ENCODE measurements around the gene RNASE11.

The RNASE11 gene

GRCh38 chr14:20557212-20557542, 30.6 kb downstream of the RNASE11 start:
- Histone ChIP-seq H3K36me3 (ENCODE audit: control insufficient read depth, insufficient read depth, low read length) (no peaks in the 10 kb centered on the region), H3K4me3 (ENCODE audit: low read depth, low read length) (no peak overlapping the region), H3K27ac (ENCODE audit: low read depth, low read length) (no peak overlapping the region), H3K4me1 (ENCODE audit: control insufficient read depth, insufficient read depth, low read length) (peaks cover 52% of the 10 kb centered on the region), H3K9me3 (ENCODE audit: control insufficient read depth, insufficient read depth, low read length) (no peaks in the 10 kb centered on the region), H3K27me3 (ENCODE audit: control insufficient read depth, insufficient read depth, low read length) (no peaks in the 10 kb centered on the region), H3K9ac (ENCODE audit: low read depth, low read length) (no peak overlapping the region)

- no peak overlapping the region for H3K27ac ChIP-seq (ENCODE audit: low read depth, low read length)
- H3K9ac ChIP-seq (ENCODE audit: low read depth, low read length), result no peak overlapping the region
- H3K4me1 ChIP-seq (ENCODE audit: control insufficient read depth, insufficient read depth, low read length), result peaks cover 52% of the 10 kb centered on the region
- no peaks in the 10 kb centered on the region for H3K36me3 ChIP-seq (ENCODE audit: control insufficient read depth, insufficient read depth, low read length)
- H3K4me3 ChIP-seq (ENCODE audit: low read depth, low read length), result no peak overlapping the region
- H3K9me3 ChIP-seq (ENCODE audit: control insufficient read depth, insufficient read depth, low read length), result no peaks in the 10 kb centered on the region
- H3K27me3 ChIP-seq (ENCODE audit: control insufficient read depth, insufficient read depth, low read length), result no peaks in the 10 kb centered on the region
Measured at GRCh38 chr14:20556500-20557211, 31.1 kb downstream of the RNASE11 start.

- Histone ChIP-seq H3K4me3 (ENCODE audit: low read depth, low read length) (no peak overlapping the region), H3K27ac (ENCODE audit: low read depth, low read length) (no peak overlapping the region), H3K4me1 (ENCODE audit: control insufficient read depth, insufficient read depth, low read length) (peaks cover 50% of the 10 kb centered on the region), H3K36me3 (ENCODE audit: control insufficient read depth, insufficient read depth, low read length) (no peaks in the 10 kb centered on the region), H3K27me3 (ENCODE audit: control insufficient read depth, insufficient read depth, low read length) (no peaks in the 10 kb centered on the region), H3K9ac (ENCODE audit: low read depth, low read length) (no peak overlapping the region), H3K9me3 (ENCODE audit: control insufficient read depth, insufficient read depth, low read length) (no peaks in the 10 kb centered on the region)
Measured at GRCh38 chr14:20555845-20556244, 32.0 kb downstream of the RNASE11 start.

GRCh38 chr14:20553024-20553423, 34.8 kb downstream of the RNASE11 start:
- H3K27ac ChIP-seq (ENCODE audit: low read depth, low read length), result no peak overlapping the region
- no peaks in the 10 kb centered on the region for H3K9me3 ChIP-seq (ENCODE audit: control insufficient read depth, insufficient read depth, low read length)
- no peaks in the 10 kb centered on the region for H3K36me3 ChIP-seq (ENCODE audit: control insufficient read depth, insufficient read depth, low read length)
- H3K9ac ChIP-seq (ENCODE audit: low read depth, low read length), result no peak overlapping the region
- H3K4me1 ChIP-seq (ENCODE audit: control insufficient read depth, insufficient read depth, low read length), result peaks cover 22% of the 10 kb centered on the region
- H3K4me3 ChIP-seq (ENCODE audit: low read depth, low read length), result no peak overlapping the region
- no peaks in the 10 kb centered on the region for H3K27me3 ChIP-seq (ENCODE audit: control insufficient read depth, insufficient read depth, low read length)

- Histone ChIP-seq H3K9me3 (ENCODE audit: control insufficient read depth, insufficient read depth, low read length) (no peaks in the 10 kb centered on the region), H3K27me3 (ENCODE audit: control insufficient read depth, insufficient read depth, low read length) (no peaks in the 10 kb centered on the region), H3K4me3 (ENCODE audit: low read depth, low read length) (no peak overlapping the region)
Measured at GRCh38 chr14:20551606-20552005, 36.2 kb downstream of the RNASE11 start.

GRCh38 chr14:20550926-20551325, 36.9 kb downstream of the RNASE11 start:
- Histone ChIP-seq H3K27me3 (ENCODE audit: control insufficient read depth, insufficient read depth, low read length) (no peaks in the 10 kb centered on the region), H3K27ac (ENCODE audit: low read depth, low read length) (no peak overlapping the region), H3K9me3 (ENCODE audit: control insufficient read depth, insufficient read depth, low read length) (no peaks in the 10 kb centered on the region)

More at GRCh38 chr14:20551606-20552005, 36.2 kb downstream of the RNASE11 start:
- H3K36me3 ChIP-seq (ENCODE audit: control insufficient read depth, insufficient read depth, low read length), result no peaks in the 10 kb centered on the region
- no peak overlapping the region for H3K27ac ChIP-seq (ENCODE audit: low read depth, low read length)
- no peak overlapping the region for H3K9ac ChIP-seq (ENCODE audit: low read depth, low read length)
- peaks cover 9% of the 10 kb centered on the region; the same call in 1 of the 2 replicates for H3K4me1 ChIP-seq (ENCODE audit: control insufficient read depth, insufficient read depth, low read length)

GRCh38 chr14:20548414-20549158, 39.2 kb downstream of the RNASE11 start:
- H3K27ac ChIP-seq (ENCODE audit: low read depth, low read length), result no peak overlapping the region
- H3K9me3 ChIP-seq (ENCODE audit: control insufficient read depth, insufficient read depth, low read length), result no peaks in the 10 kb centered on the region
- no peaks in the 10 kb centered on the region for H3K36me3 ChIP-seq (ENCODE audit: control insufficient read depth, insufficient read depth, low read length)
- H3K4me3 ChIP-seq (ENCODE audit: low read depth, low read length), result no peak overlapping the region
- H3K27me3 ChIP-seq (ENCODE audit: control insufficient read depth, insufficient read depth, low read length), result no peaks in the 10 kb centered on the region
- no peaks in the 10 kb centered on the region for H3K4me1 ChIP-seq (ENCODE audit: control insufficient read depth, insufficient read depth, low read length)
- no peak overlapping the region for H3K9ac ChIP-seq (ENCODE audit: low read depth, low read length)

More at GRCh38 chr14:20550926-20551325, 36.9 kb downstream of the RNASE11 start:
- Histone ChIP-seq H3K4me1 (ENCODE audit: control insufficient read depth, insufficient read depth, low read length) (peaks cover 2% of the 10 kb centered on the region; the same call in 1 of the 2 replicates), H3K4me3 (ENCODE audit: low read depth, low read length) (no peak overlapping the region), H3K36me3 (ENCODE audit: control insufficient read depth, insufficient read depth, low read length) (no peaks in the 10 kb centered on the region), H3K9ac (ENCODE audit: low read depth, low read length) (no peak overlapping the region)

GRCh38 chr14:20546877-20547276, 40.9 kb downstream of the RNASE11 start:
- H3K4me1 ChIP-seq (ENCODE audit: control insufficient read depth, insufficient read depth, low read length), result no peaks in the 10 kb centered on the region
- H3K36me3 ChIP-seq (ENCODE audit: control insufficient read depth, insufficient read depth, low read length), result no peaks in the 10 kb centered on the region
- no peak overlapping the region for H3K27ac ChIP-seq (ENCODE audit: low read depth, low read length)
- H3K4me3 ChIP-seq (ENCODE audit: low read depth, low read length), result no peak overlapping the region
- H3K9ac ChIP-seq (ENCODE audit: low read depth, low read length), result no peak overlapping the region
- H3K9me3 ChIP-seq (ENCODE audit: control insufficient read depth, insufficient read depth, low read length), result no peaks in the 10 kb centered on the region
- no peaks in the 10 kb centered on the region for H3K27me3 ChIP-seq (ENCODE audit: control insufficient read depth, insufficient read depth, low read length)

- Histone ChIP-seq H3K4me3 (ENCODE audit: low read depth, low read length) (no peak overlapping the region), H3K27ac (ENCODE audit: low read depth, low read length) (no peak overlapping the region), H3K4me1 (ENCODE audit: control insufficient read depth, insufficient read depth, low read length) (no peaks in the 10 kb centered on the region), H3K36me3 (ENCODE audit: control insufficient read depth, insufficient read depth, low read length) (no peaks in the 10 kb centered on the region), H3K27me3 (ENCODE audit: control insufficient read depth, insufficient read depth, low read length) (no peaks in the 10 kb centered on the region), H3K9me3 (ENCODE audit: control insufficient read depth, insufficient read depth, low read length) (no peaks in the 10 kb centered on the region), H3K9ac (ENCODE audit: low read depth, low read length) (no peak overlapping the region)
Measured at GRCh38 chr14:20539906-20540305, 47.9 kb downstream of the RNASE11 start.

All from HUES48 (cell line).